Esophagus mucosa (tissue), 1 donor: ENCODE measurements around the gene CCDC51. TPM values are rescaled to one million over a fixed set of nuclear protein-coding genes. Genes with fewer than 3 reads are reported as not detected.

ENCODE experiments used
- ATAC-seq: fragments of 200-7000 bp; cut with Tn5 transposase; one replicate; pipeline ENCODE4 v1.9.1; 2020
- total RNA-seq: library from RNA; stranded (reverse); gene quantifications from one replicate; pipeline ENCODE4 v1.2.4, GENCODE V29; 2023
- donor health status: DM: yes; HTN: yes; CAD: no.

The CCDC51 gene
- total RNA-seq, 1 donor from 2014 or later = 15.3 TPM

- peak; percentile 64 for ATAC-seq
Measured at GRCh38 chr3:48433472-48434118, 6.3 kb downstream of the CCDC51 start.

DNA sequence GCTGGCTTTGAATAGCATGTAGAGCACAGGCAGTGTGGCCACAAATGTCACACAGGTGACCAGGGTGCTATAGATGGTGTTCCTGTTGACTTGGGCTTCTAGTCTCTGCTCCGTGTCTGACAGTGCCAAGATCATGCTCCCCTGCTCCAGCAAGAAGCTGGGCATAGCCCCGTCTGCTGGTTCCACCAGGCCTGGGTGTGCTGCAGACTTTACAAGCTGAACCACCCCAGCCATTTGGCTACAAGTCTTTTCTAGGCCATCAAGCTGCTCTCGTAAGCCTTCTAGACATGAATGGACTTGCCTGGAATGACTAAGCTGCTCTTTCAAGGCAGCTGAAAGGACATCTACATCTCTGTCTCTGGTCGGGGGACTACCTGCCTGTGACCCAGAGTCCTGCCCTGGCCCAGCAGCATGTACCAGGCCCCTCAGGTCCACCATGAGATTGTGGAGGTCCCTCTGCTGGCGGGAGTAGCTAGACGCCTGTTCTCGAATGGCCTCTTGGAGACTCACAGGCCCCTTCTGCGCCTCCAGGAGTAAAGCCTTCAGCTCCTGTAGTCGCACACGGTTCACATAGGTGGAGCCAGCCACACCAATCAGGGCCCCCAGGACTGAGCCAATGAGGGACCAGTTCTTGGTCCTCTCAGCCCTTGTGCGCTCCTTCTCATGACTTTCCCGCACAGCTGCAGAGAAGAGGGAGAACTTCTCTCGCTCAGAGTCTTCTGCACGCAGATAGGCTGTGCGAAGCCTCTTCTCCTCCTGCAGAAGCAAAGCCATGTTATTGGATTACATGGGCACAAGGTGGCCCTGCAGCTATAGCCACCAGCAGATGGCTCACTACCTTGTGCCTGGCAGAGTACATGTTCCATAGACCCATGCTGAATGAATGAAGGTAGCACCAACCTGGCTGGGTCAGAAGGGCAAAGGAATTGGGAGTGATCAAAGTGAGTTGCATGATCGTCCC is 7.2 kb downstream of the CCDC51 start:
- ATAC-seq = peak; percentile 48

GRCh38 chr3:48431224-48432029 is 8.5 kb downstream of the CCDC51 start:
- no peak for ATAC-seq

DNA sequence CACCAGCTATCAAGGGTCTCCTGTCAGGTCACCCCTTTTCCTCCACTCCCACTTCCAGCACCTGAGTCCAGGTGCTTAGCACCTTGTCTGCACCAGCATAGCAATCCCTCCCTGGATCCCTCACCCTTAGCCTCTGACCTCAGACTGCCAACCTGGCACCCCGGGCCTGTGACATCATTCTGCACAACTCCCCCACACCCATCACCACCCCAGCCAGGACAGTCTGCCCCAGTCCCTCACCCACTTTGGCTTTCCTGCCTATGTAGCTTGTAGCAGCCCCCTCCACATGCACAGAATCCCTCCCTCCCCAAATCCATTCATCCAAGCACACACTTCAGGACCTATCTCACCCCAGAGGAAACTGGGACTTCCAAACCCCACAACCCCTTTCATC is 9.2 kb downstream of the CCDC51 start:
- no peak for ATAC-seq

- ATAC-seq = peak; percentile 49
Measured at GRCh38 chr3:48429960-48430707, 9.8 kb downstream of the CCDC51 start, which contains the start of gene PLXNB1. Gene PLXNB1 (minus strand): TSS chr3:48430086. CDS start chr3:48424611, 5,475 bp downstream.

GRCh38 chr3:48429317-48429959 is 10.5 kb downstream of the CCDC51 start:
- ATAC-seq = peak; percentile 27

- no peak for ATAC-seq
Measured at GRCh38 chr3:48428572-48429316, 11.2 kb downstream of the CCDC51 start.

DNA sequence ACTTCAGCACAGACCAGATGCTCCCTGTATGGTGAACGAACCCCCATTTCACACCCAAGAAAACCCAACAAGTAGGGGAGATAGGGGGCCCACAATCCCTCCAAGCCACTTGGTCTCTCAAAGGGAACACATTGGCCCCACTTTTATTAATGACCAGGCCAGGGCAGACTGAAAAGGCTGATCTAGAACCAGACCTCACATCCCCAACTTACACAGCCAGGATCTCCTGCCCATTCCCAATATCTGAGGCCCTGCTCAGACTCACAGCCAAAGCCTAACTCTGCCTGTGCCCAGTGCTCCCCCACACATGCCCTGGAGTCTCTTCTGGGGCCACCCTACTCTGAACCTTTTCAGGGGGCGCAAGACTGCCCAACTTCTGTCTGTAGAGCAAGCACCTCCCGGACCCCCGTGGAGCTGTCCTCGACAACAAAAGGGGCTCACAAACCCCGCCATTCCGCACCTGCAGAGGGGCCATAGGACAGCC is 11.8 kb downstream of the CCDC51 start:
- no peak for ATAC-seq

- no peak for ATAC-seq
Measured at GRCh38 chr3:48427630-48427962, 12.3 kb downstream of the CCDC51 start.

GRCh38 chr3:48426944-48427629 is 12.8 kb downstream of the CCDC51 start:
- no peak for ATAC-seq

GRCh38 chr3:48426401-48426909 is 13.5 kb downstream of the CCDC51 start:
- ATAC-seq = no peak

- peak; percentile 7 for ATAC-seq
Measured at GRCh38 chr3:48425281-48425812, 14.6 kb downstream of the CCDC51 start.

GRCh38 chr3:48423883-48424695 is 15.8 kb downstream of the CCDC51 start:
- no peak for ATAC-seq

DNA sequence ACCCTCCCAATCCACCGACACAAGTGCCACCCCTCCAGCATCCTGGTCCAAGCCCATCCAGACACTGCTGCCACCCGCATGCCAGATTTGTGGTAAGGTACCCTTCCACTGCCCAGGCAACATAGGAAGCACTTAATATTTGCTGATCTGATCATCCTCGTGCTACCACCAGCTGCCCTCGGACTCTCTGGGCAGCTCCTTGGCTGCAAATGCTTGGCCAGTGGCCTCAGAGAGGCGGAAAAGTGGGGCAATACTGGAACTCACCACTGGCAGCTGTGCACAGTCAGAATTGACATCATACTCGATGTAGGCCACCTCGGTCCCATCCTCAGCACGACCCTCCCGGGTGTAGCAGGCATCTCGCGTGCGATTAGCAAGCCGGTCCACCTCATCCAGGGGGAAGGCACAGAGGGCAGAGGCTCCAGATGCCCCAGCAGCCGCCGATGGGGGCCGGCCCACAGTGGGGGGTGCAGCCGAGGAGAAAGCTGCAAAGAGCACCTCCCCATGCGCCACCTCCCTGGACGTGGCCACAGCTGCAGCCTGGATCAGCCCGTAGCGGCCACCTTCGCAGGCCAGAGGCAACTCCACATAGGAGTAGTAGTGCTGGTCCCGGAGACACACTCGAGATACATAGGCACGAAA is 16.6 kb downstream of the CCDC51 start:
- no peak for ATAC-seq

GRCh38 chr3:48422681-48423080 is 17.2 kb downstream of the CCDC51 start:
- ATAC-seq = no peak

DNA sequence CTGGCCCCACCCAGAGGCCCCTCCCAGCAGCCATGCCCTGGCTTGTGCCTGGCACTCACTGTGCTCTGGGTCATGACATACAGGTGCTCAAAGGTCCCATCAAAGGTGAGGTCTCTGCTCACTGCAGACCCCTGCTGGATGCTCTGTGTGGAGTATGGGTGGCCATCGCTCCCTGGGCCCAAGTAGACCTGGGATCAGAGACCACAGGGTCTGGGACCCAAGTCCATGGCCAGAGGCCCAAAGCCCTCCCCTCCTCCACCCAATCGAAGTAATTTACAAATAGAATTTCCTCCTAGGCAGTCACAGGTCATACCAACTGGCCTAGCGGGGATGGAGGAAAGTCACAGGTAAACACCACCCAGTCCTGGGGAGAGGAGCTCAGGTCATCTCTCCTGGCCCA is 17.6 kb downstream of the CCDC51 start:
- peak; percentile 30 for ATAC-seq

- ATAC-seq = no peak
Measured at GRCh38 chr3:48420561-48420960, 19.4 kb downstream of the CCDC51 start.

DNA sequence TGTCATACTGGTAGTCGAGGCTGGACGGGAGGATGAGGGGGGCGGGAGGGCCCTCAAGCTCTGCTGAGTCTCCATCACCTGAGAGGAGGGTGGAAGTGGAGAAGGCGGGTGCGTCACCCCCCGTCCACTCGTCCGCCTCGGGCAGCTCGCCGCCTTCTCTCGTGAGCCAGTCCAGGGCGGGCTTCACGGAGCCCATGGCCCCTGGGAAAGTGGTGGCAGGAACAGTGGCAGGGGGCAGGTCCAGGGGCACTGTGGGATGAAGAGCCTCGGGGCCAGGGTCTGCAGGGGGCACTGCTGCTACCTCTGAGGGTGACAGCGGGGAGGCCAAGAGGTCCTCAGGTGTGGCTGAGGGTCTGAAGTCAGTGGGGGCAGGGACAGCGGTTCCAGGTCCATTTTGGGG is 20.3 kb downstream of the CCDC51 start:
- no peak for ATAC-seq
